DMS153 (cell line): ENCODE measurements around the gene ALG14.
"Not testable (repeated sequence)": the region's sequence is repeated elsewhere in the genome, so short reads cannot be mapped to it uniquely, and the experiment has no call there.

Experiments used
- DNase-seq: peaks from one replicate; lab custom pipeline; 2025; lab: John Stamatoyannopoulos, UW

ALG14 gene

DNA sequence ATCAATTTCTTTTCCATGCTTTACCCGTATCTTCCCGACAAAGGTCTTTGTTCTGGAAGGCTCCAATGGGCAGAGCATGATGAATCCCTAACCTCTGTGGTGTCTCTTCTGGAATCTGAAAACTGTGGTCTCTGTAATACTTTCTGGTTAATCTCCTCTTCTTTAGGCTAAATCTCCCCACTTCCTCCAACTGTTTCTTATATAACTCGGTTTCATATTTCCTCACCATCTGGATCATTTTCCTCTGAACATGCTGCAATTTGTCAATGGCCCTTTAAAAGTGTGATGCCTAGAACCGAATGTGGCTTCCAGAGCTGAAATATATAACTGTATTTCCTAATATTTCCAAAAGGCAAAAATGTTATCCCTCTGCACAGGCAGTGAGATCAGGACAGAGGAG is 66.1 kb downstream of the ALG14 start:
- no peak for DNase-seq

DNA sequence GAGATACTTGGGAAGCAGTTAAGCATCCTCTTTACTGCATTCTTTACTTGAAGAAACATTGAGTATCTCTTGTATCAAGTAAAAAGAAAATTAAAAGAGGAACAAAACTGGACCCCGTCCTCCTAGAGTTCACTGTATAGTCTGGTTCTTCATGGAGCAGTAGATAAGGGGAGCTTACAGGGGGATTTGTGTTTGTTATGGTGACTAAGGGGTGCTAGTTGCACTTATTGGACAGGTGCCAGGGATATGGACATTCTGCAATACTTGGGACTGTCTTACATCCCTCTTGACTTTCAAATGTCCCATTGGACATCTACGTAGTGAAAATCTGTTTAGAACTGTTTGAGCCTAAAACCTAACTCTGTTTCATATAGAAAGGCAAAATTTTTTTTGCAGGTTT is 67.2 kb downstream of the ALG14 start:
- DNase-seq, result no peak

DNA sequence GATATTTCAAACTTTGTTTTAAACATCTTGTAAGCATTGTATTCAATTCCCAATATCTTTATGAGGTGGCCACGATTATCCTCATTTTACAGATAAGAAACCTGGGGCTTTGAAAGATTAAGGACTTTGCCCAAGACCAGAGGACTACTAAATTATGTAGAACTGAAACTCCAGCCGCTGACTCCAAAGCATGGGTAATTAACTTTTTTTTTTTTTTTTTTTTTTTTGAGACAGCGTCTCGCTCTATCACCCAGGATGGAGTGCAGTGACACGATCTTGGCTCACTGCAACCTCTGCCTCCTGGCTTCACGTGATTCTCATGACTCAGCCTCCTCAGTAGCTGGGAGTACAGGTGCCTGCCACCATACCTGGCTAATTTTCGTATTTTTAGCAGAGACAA is 68.7 kb downstream of the ALG14 start:
- no peak for DNase-seq

DNA sequence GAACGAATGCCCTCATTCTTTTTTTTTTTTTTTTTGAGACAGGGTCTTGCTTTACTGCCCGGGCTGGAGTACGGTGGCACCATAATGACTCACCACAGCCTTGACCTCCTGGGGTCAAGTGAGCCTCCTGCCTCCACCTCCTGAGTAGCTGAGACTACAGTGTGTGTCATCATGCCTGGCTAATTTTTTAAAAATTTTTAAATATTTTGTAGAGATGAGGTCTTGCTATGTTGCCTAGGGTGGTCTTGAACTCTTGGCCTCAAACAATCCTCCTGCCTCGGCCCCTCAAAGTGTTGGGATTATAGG is 69.4 kb downstream of the ALG14 start:
- no peak for DNase-seq

DNA sequence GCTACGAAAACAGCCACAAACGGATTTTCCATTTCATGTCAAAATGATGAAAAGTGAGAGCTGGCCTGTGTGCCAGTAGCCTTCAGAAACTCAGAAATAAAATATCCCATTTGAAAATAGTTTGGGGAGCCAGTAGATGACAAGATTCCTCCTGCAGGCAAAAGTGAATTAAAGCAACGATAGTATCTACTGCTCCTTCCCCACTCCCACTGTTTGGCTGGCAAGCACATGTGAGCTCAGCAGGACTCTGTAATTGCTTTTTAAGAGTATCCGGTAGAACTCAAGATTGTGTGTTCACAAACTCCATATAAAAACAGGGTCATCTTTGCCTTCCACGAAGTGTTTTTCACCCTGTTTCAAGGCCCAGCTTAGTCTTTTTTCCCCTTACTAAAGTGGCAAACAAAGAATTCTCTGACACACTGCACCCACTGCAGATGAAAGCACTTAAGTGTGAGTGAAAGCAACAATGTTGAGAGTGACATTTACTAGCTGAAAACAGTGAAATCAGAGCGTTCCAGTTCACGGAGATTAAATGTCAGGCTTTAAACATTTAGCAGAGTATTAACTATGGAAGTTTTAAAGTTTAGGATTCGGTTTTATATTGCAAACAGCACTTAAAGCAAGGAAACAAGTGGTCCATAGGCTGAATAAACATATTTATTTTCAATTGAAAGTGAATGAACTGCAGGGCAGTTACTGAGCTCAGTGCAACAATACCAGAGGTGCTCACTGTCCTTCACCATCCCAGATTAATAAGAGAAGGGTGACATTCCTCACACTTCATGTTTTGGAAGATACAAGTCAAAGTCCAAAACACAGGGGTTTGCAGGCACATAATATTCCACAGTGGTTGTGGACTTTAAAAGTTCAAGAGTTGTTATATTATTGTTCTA is 70.0 kb downstream of the ALG14 start:
- DNase-seq, result no peak

DNA sequence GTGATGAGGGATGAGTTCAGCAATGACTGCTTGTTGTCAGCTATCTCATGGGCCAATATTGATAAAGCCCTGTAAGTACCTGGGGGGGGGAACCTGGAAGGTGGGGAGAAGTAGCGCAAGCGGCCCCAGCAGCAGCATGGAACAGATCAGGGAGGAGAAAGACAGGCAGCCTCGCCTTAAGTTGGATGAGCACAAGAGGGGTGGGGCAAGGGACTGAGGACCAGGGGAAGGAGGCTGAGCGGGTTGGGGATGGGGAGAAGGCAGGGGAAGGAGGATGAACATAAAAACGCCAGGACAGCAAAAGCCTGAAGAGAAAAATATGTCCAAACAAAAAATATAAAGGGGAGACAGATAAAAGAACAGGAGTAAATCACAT is 70.6 kb downstream of the ALG14 start:
- no peak for DNase-seq

DNA sequence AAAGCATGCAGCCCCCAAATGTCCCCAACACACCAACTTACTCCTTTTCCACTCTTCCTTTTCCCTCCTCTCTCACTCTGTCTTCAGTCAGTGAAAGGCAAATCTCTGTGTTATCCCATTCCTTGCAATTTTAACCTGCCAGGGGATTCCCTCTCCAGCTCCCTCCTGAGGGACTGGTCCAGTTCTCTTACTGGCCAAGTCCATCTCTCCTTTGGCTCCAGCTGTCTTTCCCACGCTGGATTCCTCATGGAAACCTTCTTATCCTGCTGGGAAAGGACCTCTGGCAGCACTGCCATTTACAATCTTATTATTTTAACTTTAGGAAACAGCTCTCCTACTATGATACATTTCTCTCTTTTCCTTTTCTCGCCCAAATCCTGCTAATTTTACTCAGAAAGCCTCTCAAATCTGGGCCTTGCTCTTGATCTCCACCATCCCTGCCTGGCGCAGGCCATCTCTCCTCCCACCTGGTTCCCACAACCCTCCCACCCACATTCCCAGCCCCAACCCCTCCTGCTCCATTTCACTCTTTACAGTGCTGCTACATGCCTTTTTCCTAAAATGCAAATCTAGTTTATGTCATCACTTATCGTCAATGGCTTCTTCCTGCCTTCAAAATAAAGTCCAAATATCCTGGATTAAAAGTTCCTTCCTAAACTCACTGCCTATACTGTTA is 73.2 kb downstream of the ALG14 start:
- DNase-seq, result no peak

DNA sequence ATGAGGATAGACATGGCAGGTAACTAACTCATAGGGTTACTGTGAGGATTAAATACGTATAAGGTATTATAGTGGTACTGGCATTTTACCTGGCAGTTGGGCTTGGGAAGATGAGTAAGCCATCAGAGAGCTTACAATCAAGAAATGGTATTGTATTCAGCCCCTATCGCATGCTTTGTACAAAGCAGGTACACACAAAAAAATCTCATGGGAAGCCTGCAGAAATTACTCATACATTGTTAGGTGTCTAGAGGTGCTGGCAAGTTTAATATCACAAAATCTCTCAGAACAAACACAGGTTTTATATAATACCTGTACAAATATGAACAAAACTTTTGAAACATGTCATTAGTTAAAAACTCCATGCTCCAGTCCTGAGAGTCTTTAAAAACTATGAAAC is 74.0 kb downstream of the ALG14 start:
- DNase-seq, result no peak

DNA sequence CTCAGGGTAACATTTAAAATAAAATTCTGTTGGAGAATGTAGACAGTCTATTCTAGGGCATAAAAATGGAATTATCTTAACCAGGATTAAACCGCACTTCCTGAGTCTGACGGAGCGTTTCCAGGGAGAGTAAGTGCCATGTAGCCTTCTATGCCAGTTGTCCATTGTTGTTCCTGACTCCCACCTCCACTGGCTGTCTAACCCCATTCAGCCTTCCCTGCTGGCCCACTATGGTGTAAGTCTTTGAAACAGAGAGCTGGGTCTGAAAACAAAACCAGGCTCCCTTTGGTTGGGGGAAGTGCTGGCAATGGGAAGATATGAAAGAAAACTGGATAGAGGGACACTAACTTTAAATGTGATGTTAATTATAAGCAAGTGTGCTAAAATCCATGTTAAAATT is 74.6 kb downstream of the ALG14 start:
- DNase-seq, result no peak

DNA sequence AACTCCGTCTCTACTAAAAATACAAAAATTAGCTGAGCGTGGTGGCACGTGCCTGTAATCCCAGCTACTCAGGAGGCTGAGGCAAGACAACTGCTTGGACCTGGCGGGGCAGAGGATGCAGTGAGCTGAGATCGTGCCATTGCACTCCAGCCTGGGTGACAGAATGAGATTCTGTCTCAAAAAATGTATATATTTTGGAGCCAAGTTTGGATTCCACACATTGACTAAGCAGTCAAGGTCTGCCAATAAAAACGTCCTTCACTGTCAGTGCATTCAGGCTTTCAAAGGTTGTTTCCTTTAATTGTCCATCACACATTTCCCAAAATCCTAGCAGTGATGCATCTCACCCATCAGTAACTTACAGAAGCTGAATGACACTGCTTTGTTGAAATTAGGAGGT is 77.2 kb downstream of the ALG14 start:
- not testable (repeated sequence) for DNase-seq

DNA sequence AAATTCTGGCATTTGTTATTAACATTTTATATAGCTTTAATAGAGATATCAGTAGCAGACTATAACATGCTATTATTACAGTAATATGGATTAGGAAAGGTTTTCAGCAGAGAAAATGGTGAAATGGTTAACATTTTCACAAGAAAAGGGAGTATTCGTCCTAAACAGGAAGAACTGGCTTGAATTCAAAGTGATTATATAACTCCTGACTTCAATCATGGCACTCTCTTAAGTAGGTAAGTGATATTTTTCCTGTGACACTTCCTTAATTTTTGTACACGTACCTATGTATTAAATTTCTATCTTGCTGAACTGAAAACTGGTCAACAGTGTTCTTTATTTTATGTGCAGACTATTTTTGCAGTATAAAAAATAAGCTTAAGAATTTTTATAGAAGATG is 77.9 kb downstream of the ALG14 start:
- no peak for DNase-seq

DNA sequence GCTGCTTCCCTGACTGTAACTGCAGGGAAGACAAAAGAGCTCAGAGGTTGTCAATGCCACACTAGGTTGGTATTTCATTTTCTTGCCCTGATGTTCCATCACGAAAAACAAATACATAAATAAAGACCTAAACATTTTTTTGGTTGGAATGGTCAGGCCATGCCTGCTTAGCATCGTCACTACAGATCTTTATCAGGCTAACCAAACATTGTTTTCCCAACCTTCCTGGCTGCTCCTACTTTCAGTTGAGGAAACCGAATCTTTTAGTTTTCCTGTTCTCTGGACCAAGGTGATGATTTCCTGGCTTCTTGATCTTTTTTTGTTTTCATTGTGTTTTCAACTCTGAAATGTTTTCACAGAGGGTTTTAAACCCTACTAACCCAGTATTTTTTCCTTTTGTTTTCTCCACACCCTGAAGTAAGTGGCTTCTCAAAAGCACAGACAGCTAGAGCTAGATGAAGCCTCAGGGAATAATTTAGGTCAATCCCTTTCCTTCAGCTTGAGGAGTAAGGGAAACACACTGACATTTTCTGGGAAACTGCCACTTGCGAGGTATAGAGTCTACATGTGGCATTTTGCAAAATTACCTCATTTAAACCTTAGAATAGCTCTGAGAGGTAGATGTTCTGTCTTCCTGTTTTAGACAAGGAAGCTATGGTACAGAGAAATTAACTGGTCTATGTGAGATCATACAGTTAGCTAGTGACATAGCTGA is 78.7 kb downstream of the ALG14 start:
- no peak for DNase-seq

DNA sequence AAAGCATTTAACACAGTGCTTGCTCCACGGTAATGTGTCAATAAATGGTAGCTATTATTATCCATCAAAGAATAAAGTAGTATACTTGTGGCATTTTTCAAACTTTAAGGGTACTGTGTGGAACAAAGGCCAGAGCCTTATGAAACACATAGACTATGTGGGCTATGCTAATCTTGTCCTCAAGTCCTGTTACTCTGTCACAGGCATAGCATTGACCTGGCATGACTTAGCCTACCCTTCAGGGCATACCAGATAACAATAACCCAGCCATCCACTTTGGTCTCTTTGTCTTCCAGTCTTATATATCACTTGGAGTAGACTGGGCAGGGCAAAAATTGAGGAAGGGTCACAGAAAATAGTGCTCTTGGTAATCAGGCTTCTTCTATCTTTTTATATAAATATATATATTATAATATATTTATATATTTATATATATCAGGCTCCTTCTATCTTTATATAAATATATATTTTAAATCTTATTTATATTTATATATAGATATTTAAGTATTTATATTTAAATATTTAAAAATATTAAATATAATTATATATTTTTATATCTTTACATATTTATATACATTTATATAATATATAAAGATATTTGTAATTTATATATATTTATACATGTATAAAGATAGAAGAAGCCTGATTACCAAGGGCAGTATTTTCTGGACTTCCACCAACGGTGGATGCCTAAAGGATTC is 79.7 kb downstream of the ALG14 start:
- DNase-seq, result no peak

DNA sequence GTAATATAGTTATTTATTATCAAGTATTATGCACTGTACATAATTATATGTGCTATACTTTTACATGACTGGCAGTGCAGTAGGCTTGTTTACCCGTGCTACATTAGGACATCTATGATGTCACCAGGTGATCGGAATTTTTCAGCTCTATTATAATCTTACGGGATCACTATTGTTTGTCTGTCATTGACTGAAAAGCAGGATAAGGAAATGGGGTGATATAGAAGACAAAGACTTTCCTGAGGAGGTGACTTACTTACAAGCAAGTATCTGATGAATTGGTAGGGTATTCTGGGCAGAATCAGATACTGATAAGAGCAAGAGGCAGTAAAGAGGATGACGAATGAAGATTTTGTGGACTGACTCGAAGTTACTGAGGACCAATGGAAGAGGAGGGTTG is 80.6 kb downstream of the ALG14 start:
- DNase-seq, result no peak

DNA sequence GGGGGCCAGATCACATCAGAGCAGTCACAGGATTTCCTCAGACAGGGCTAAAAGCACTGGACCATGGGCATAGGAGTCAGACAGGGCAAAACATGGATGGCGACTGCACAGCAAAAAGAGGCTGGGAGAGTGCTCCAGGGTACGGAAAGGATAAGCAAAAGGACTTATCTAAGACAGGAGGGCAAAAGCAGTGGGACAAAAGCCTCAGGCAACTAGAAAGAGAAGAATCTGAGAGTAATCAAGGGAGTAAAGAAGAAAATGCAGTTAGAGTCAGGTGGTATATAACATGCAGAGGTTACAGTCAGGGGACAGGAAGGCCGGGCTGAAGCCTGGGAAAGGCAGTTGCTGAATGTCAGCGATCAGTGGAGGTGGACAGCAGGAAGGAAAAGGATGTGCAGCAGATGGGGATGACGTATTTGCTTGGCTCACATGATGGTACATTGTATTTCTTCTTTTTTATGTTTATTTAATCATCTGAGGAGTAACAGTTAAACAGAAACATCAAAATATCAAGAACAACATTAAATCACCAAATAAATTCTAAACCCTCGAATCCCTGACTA is 82.8 kb downstream of the ALG14 start:
- no peak for DNase-seq

DNA sequence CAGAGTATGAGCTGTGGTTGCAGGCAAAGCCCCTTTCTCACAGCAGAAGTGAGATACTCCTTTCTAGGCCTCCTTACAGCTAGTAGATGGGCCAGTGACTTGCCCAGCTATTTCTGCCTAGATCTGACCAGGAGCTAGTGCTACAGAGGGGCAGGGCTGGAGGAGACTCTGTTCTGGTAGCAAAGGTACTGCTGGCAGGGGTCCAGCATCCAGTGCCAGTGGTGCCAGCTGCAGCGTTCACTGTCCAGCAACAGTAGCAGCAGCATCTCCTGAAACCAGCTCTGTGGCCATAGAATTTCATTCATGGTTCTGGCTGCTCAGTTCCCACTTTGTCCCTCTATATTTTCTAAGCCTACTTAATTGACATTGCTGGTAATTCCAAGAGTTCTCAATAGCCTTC is 83.4 kb downstream of the ALG14 start:
- DNase-seq, result peak; percentile 8

DNA sequence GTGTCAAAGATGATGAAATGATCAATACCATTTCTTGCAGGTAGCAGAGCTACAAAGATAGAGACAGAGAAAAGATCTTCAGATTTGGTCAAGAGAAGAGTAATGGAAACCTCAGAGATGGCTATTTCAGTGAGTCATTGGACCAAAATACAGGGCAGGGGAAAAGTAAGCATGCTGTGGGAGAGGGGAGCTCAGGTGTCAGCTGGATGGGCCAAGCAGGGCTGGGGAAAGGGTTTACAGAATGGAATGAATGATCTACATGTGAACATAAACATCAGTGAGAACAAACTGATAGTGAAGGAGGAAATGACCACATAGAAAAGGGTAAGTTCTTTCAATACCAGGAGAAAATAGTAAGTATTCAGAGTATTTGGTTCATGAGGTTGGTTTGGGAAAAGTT is 84.4 kb downstream of the ALG14 start:
- DNase-seq, result no peak

DNA sequence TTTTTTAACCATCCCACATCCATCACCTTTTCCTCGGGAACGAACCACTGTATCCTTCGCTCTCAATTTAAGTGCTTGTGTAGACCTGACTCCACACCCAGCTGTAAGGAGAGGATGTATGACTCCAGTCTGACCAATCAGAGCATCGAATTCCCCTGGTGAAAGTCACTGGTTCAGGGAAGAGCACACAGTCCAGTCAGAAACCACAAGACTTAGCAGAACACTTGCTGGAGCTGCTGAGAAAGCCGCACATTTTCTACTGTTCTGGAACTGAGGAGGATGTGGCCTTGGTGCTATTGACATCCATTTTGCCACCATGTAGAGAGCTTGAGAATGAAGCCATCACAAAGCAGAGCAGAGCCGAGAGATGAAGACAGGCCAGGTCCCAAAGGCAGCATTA is 86.0 kb downstream of the ALG14 start:
- no peak for DNase-seq

DNA sequence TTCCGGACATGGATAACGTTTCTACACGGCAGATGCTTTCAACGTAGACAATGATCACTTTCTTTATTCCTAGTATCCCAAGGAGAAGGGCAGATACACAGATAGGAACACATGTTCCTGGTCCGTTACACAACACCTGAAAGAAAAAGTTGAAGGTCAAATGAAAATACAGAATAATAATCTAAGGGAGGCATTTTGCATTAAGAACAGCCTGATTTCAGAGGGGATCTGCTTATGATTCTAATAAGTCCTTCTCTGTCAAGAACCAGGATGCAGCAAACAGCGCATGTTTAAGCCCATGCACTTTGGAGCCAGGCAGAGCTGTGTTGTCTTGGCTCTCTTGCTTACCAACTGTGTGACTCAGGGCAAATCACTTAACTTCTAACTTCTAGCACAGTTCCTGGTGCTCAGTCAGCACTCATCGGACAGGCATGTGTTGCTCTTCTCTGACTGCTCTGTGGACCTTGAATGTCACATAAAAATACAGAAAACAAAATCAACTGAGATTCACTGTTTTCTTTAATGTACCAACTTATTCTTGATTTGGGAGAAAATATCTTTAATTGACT is 89.5 kb downstream of the ALG14 start:
- DNase-seq, result no peak

DNA sequence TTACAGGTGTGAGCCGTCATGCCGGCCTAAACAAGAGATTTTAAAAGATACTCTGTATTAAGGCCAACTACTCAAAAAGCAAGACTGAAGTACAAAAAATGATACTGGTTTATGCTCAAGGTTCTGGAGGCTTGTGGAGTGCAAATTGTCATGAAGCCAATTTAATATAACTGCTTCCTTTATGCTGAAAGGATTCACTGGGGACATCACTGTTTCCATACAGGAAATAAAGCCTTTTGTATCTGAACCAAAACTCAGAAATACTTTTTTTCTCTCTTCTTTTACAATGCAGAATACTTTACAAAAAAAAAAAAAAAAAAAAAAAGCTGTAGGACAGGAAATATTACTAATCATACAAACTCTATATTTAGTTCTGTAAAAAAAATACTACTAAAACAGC is 90.4 kb downstream of the ALG14 start:
- no peak for DNase-seq

DNA sequence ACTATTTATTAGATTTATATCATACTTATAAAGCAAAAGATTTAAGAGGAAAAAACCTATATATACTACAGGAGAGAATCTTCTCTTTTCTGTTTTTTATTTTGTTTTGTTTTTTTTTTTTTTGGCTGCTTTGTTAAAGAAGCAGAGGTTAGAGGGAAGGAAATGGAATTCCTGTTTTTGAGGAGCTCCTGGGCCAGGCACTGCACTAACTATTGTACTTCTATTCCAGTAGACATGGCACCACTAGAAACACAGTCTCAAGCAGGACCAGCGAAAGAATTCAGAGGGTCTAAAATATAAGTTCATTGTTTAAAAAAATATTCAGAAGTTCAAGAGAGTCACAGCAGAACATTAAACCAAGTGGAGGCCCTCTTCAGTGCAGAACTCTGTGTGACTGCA is 91.2 kb downstream of the ALG14 start:
- no peak for DNase-seq
